GM18498 (cell line): ENCODE measurements around the gene IAH1.

ENCODE experiments used
- ATAC-seq: cut with Tn5 transposase; IDR thresholded peaks from one replicate; pipeline ENCODE4 v1.9.1; 2021; ENCODE audit warnings: mild to moderate bottlenecking, moderate library complexity; ENCODE audit not compliant: unreplicated experiment

IAH1 gene

DNA sequence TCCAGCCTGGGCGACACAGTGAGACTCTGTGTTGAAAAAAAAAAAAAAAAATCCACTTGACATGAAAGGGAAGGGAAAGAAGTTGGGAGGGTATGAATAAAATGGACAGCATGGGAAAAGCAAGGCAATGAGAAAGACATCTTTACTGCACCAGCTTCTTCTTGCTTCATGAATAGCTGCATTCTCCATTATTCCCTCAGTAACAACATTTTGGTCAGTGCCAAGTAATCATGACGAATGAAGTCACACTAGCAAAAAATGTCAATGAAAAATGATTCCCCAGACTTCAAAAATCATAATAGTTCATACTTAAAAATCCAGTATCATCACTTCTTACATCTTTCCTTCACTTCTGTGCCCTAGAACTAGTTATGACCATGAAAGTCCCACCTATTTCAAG, 50.9 kb downstream of the IAH1 start:
- no peak for ATAC-seq

DNA sequence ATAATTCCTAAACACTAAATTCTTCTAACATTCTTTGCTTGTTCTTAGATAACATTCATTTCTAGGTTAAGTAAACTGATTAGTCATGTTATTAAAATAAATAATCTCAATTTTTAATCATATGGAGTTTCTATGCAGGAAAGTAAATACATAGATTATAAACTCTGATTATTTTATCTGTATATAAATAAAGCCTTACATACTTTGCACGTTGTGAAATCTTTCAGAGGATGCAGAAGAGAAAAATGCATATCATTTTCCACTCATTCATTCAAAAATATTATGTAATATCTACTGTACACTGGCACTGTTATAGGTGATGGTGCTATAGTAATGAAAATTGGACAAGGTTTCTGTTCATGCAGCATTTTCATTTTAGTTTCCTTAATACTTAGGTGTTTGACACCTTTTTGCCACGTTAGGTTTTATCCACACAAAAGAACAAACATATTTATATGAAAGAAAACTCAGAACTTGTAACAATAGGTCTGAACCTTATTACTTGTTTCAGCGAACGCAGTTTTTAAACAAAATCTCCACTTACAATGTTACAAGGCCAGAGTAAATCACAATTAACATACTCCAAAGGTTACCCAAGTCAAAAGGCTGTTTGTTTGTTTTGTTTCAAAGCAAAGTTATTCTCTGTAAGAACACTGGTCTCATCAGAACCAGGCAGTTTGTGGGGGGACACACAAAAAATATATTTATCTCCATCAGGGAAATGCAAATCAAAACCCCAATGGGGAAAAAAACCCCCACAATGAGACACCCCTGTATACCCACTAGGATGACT, 53.8 kb downstream of the IAH1 start:
- ATAC-seq: no peak

DNA sequence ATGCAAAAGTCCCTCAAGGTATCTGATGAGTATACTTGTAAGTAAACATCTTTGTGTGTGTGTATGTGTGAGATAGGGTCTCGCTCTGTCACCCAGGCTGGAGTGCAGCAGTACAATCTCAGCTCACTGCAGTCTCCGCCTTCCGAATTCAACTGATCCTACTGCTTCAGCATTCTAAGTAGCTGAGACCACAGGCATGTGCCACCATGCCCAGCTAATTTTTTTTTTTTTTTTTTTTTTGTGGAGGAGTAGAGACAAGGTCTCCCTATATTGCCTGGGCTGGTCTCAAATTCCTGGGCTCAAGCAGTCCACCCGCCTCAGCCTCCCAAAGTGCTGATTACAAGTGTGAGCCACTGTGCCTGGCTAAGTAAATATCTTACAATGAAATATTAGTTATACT, 58.1 kb downstream of the IAH1 start:
- no peak for ATAC-seq

DNA sequence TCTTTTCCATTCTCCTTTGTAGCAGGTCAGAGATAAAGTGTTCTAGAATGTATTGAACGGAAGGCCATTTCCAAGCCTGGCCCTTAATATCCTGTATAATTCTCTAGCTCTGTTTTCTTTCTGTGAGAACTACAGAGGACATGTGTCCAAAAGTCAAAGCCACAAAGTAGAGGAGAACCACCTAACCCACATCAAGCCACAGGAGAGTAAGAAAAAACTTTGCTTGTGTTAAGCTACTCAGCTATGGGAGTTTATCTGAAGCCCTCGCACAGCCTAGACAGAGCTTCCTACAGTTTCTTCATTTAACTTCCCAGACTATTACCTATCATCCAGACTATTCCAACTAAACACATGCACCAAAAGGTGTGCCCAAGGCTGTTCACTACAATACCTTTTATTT, 59.3 kb downstream of the IAH1 start:
- ATAC-seq: no peak

DNA sequence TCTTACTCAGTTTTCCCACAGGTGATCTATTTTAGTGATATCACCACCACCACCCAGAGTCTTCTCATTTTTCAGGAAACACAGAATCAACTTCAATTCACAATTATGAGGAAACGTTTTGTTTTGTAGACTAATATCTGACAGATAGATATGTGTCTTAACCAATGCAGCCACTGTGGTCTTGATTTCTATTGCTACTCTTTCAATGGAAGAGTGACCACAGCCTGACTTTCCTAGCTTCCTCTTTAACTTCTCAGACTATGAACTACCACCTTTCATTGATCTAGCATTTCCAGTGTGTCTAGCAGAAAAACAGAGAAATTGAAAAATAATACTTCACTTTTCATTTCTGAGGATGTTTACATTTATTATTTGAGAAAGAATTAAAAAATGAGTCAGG, 60.8 kb downstream of the IAH1 start:
- ATAC-seq: no peak

DNA sequence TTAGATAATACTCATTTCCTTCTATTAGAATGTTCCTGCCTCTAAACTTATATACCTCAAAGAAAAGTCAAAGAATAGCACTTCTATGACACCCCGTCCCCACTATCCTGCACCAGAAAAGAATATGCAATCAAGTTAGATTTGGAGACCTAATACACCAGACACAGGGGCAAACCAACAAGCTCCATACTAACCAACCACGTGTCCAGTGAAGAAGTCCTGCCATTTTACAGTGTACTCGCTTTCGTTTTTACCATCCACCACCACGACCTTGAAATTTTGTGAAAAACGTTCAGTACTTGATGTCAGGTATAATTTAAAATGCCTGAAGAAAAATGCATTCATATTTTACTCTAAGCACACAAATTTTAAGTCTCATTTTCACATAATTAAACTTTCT, 62.2 kb downstream of the IAH1 start:
- no peak for ATAC-seq

DNA sequence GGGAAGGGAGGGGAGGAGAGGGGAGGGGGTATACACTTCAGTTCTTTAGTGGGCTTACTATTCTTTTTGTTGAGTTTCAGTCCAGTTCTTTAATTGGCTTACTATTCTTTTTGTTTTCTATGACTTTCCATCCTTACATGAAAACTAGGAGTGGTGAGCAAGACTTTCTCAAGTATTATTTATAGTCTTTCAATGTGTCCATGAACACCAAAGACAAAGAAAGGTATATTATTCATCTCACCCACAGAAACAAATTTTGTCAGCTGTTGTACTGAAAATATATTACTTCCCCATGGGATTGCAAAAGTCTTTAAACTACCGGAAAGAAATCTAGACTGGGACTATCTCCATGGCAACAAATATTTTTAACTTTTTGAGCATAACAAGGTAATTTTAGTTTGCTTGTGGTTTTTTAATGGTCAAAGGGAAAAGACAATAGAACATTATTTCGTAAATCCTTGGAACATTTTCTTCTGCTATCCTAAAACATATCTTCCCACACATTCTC, 63.7 kb downstream of the IAH1 start:
- ATAC-seq: no peak
